ENCODE results near the gene SUGP1.

DNA sequence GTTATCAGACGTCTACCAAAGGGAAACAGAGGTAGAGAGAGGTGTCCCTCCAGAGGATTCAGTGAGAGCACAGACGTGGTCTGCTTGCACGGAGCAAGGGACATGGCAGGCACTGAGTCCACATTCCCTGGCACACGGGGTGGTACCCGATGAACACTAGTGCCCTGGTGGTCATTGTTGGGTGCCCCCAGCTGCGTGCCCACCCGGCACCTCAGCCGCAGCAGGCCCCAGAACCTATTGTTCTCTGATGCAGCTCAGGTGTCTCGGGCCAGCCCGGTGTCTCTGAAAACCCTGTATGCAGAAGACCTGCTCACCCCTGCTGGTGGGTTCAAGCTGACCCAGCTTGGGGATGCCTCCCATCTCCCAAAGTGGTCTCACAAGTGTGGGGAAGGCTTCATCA is 11.9 kb downstream of the SUGP1 start:
- TF ChIP-seq, protein P1, sequence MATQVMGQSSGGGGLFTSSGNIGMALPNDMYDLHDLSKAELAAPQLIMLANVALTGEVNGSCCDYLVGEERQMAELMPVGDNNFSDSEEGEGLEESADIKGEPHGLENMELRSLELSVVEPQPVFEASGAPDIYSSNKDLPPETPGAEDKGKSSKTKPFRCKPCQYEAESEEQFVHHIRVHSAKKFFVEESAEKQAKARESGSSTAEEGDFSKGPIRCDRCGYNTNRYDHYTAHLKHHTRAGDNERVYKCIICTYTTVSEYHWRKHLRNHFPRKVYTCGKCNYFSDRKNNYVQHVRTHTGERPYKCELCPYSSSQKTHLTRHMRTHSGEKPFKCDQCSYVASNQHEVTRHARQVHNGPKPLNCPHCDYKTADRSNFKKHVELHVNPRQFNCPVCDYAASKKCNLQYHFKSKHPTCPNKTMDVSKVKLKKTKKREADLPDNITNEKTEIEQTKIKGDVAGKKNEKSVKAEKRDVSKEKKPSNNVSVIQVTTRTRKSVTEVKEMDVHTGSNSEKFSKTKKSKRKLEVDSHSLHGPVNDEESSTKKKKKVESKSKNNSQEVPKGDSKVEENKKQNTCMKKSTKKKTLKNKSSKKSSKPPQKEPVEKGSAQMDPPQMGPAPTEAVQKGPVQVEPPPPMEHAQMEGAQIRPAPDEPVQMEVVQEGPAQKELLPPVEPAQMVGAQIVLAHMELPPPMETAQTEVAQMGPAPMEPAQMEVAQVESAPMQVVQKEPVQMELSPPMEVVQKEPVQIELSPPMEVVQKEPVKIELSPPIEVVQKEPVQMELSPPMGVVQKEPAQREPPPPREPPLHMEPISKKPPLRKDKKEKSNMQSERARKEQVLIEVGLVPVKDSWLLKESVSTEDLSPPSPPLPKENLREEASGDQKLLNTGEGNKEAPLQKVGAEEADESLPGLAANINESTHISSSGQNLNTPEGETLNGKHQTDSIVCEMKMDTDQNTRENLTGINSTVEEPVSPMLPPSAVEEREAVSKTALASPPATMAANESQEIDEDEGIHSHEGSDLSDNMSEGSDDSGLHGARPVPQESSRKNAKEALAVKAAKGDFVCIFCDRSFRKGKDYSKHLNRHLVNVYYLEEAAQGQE (IDR thresholded peaks at IDR 0.05; ENCODE audit: insufficient read depth in 1 of 2, low read depth in 2 of 2, low read length in 2 of 2) = no peak
- TF ChIP-seq POLR2AphosphoS5 (IDR thresholded peaks at IDR 0.05; ENCODE audit: low read depth, low read length) = no peak
- TF ChIP-seq SIN3A (IDR thresholded peaks at IDR 0.05; ENCODE audit: borderline replicate concordance, insufficient read depth, low read length) = no peak
- no peak for TF ChIP-seq TAF1 (IDR thresholded peaks at IDR 0.05; ENCODE audit: borderline replicate concordance, insufficient read depth, low read length)
